Measurements from ENCODE around the gene LTBP1.

DNA sequence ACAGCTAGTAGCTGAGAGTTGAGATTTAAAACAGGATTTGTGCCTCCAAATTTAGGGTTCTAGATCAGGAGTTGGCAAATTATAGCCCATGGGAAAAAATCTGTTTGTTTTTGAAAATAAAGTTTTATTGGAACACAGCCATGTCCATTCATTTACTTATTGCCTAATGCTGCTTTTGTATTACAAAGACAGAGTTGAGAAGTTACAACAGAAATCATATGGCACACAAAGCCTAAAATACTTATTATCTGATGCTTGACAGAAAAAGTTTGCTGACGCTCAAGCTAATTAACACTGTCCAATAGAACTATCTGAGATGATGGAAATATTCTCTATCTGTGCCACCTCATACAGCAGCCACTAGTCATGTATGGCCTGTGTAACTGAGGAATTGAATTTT lies 300.6 kb downstream of the LTBP1 start:
- TF ChIP-seq TBX3 (IDR thresholded peaks at IDR 0.05; ENCODE audit: borderline replicate concordance): no peak
- no peak for TF ChIP-seq TAF1 (CRISPR knock-in tag; IDR thresholded peaks at IDR 0.05)
- no peak for TF ChIP-seq DR1 (CRISPR knock-in tag; IDR thresholded peaks at IDR 0.05)
- TF ChIP-seq TOPORS (CRISPR knock-in tag; IDR thresholded peaks at IDR 0.05): no peak
- TF ChIP-seq ZNF530 (CRISPR knock-in tag; IDR thresholded peaks at IDR 0.05; ENCODE audit: low read depth): no peak
- TF ChIP-seq ATM (IDR thresholded peaks at IDR 0.05; ENCODE audit: borderline replicate concordance): no peak

All from HepG2 (cell line).